Measurements from ENCODE around the gene JAKMIP3.

The JAKMIP3 gene

DNA sequence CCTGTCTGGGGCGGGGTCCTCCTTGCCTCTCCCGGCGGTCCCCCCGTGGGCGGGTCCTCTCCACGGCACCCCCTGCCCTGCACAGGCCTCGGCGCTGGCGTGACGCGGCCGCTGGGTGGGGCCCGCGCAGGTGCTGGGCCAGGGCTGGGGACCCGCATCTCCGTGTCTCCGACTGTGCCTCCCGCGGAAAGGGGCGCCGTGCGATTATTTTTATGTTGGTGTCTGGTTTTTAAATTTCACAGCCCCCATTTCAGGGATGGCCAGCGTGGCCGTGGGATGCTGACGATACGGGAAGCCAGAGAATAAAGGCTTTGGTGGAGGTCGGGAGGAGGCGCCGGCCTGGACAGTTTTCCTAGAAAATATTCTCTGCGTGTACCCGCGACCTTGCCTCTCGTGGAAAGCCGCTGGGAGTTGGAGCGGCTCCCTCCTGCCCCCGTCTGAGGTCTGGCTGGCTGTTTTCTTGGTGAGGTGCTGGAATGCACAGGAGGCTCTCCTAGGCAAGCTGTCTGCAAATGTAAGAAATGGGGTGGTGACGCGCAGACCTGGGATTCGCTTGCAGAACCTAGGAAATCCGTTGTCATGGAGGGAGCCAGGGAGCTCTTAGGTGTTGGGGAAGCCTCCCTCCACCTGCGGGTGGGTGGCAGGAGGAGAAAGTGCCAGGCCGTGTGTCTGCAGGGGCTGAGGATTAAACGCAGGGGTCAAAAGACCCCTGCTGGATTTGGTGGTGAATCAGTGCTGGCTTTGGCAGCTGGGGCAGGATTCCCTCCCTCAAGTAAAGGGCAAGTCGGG, 28.7 kb upstream of the JAKMIP3 start:
- no peak for TF ChIP-seq POU6F1 (CRISPR knock-in tag; IDR thresholded peaks at IDR 0.05; ENCODE audit: borderline replicate concordance, low read depth)
- TF ChIP-seq SNAI2 (CRISPR knock-in tag; IDR thresholded peaks at IDR 0.05), result no peak
- no peak for TF ChIP-seq TCF4 (CRISPR knock-in tag; IDR thresholded peaks at IDR 0.05; ENCODE audit: borderline replicate concordance)
- no peak for TF ChIP-seq ZNF70 (CRISPR knock-in tag; IDR thresholded peaks at IDR 0.05)
- no peak for TF ChIP-seq ZNF565 (CRISPR knock-in tag; conservative IDR thresholded peaks at IDR 0.05; ENCODE audit: low read depth)
- no peak for ATAC-seq

DNA sequence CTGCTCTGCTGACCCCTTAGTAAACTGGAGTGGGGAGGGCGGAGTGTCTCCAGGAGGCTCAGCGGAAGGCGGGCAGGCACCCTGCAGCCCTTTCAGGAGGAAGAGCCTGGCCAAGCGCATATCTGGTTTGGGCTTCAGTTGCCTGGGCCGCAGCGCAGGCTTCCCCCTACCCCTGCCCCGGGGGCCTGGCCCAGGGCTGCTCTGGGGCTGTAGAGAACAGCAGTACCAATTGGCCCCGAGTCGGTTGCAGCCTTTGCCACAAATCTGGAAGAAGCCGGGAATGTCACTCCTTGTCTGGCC, 28.1 kb upstream of the JAKMIP3 start:
- TF ChIP-seq ZFP30 (CRISPR knock-in tag; IDR thresholded peaks at IDR 0.05) (no peak), ZFP3 (CRISPR knock-in tag; IDR thresholded peaks at IDR 0.05) (no peak), ARNTL (CRISPR knock-in tag; IDR thresholded peaks at IDR 0.05; ENCODE audit: borderline replicate concordance, low read depth) (no peak), TCF4 (CRISPR knock-in tag; IDR thresholded peaks at IDR 0.05; ENCODE audit: borderline replicate concordance) (no peak), OSR1 (CRISPR knock-in tag; IDR thresholded peaks at IDR 0.05) (no peak), GLIS3 (CRISPR knock-in tag; IDR thresholded peaks at IDR 0.05) (no peak), ZNF70 (CRISPR knock-in tag; IDR thresholded peaks at IDR 0.05) (no peak), SNAI2 (CRISPR knock-in tag; IDR thresholded peaks at IDR 0.05) (no peak), TSHZ2 (CRISPR knock-in tag; IDR thresholded peaks at IDR 0.05) (no peak), ZNF565 (CRISPR knock-in tag; conservative IDR thresholded peaks at IDR 0.05; ENCODE audit: low read depth) (no peak), ZNF8 (CRISPR knock-in tag; IDR thresholded peaks at IDR 0.05) (no peak), BACH2 (CRISPR knock-in tag; IDR thresholded peaks at IDR 0.05; ENCODE audit: borderline replicate concordance) (no peak), TOX (CRISPR knock-in tag; IDR thresholded peaks at IDR 0.05; ENCODE audit: borderline replicate concordance) (no peak), POU6F1 (CRISPR knock-in tag; IDR thresholded peaks at IDR 0.05; ENCODE audit: borderline replicate concordance, low read depth) (no peak), RARB (CRISPR knock-in tag; IDR thresholded peaks at IDR 0.05) (no peak)
- TF ChIP-seq, protein P1, sequence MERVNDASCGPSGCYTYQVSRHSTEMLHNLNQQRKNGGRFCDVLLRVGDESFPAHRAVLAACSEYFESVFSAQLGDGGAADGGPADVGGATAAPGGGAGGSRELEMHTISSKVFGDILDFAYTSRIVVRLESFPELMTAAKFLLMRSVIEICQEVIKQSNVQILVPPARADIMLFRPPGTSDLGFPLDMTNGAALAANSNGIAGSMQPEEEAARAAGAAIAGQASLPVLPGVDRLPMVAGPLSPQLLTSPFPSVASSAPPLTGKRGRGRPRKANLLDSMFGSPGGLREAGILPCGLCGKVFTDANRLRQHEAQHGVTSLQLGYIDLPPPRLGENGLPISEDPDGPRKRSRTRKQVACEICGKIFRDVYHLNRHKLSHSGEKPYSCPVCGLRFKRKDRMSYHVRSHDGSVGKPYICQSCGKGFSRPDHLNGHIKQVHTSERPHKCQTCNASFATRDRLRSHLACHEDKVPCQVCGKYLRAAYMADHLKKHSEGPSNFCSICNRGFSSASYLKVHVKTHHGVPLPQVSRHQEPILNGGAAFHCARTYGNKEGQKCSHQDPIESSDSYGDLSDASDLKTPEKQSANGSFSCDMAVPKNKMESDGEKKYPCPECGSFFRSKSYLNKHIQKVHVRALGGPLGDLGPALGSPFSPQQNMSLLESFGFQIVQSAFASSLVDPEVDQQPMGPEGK (CRISPR knock-in tag; IDR thresholded peaks at IDR 0.05; ENCODE audit: borderline replicate concordance), result no peak
- TF ChIP-seq, protein P2, sequence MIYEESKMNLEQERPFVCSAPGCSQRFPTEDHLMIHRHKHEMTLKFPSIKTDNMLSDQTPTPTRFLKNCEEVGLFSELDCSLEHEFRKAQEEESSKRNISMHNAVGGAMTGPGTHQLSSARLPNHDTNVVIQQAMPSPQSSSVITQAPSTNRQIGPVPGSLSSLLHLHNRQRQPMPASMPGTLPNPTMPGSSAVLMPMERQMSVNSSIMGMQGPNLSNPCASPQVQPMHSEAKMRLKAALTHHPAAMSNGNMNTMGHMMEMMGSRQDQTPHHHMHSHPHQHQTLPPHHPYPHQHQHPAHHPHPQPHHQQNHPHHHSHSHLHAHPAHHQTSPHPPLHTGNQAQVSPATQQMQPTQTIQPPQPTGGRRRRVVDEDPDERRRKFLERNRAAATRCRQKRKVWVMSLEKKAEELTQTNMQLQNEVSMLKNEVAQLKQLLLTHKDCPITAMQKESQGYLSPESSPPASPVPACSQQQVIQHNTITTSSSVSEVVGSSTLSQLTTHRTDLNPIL (CRISPR knock-in tag; IDR thresholded peaks at IDR 0.05; ENCODE audit: low read depth), result no peak
- no peak for ATAC-seq

DNA sequence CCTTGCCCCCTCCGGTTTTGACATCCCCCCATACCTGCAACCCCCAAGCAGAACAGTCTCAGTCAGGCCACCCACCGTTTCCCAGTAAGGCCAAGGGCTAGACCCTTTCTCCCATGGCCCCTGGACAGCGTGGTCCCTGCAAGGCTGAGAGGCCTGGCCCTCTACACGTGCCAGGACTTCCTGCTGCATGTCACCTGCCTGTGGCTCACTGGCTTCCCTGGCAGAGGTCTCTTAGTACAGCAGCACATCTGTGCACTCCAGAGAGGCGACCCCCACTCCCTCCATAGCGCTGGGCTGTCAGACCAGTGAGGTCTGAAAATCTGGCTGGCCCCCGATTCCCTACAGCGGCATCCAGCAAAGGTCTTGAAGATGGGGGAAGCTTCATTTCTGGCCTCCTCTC, 26.4 kb upstream of the JAKMIP3 start:
- TF ChIP-seq ZFP30 (CRISPR knock-in tag; IDR thresholded peaks at IDR 0.05) (no peak), OSR1 (CRISPR knock-in tag; IDR thresholded peaks at IDR 0.05) (no peak), ZFP3 (CRISPR knock-in tag; IDR thresholded peaks at IDR 0.05) (no peak), TOX (CRISPR knock-in tag; IDR thresholded peaks at IDR 0.05; ENCODE audit: borderline replicate concordance) (no peak)

GRCh38 chr10:132040046-132040445, 25.7 kb upstream of the JAKMIP3 start:
- TF ChIP-seq ZFP3 (CRISPR knock-in tag; IDR thresholded peaks at IDR 0.05) (no peak), ESRRG (CRISPR knock-in tag; IDR thresholded peaks at IDR 0.05) (no peak), ZNF70 (CRISPR knock-in tag; IDR thresholded peaks at IDR 0.05) (no peak), POU6F1 (CRISPR knock-in tag; IDR thresholded peaks at IDR 0.05; ENCODE audit: borderline replicate concordance, low read depth) (no peak), GLIS3 (CRISPR knock-in tag; IDR thresholded peaks at IDR 0.05) (no peak), ZNF565 (CRISPR knock-in tag; conservative IDR thresholded peaks at IDR 0.05; ENCODE audit: low read depth) (no peak)
- ATAC-seq, result no peak

More for the DNA sequence above, 26.4 kb upstream of the JAKMIP3 start:
- no peak for ATAC-seq

Measured in SK-N-SH treated with all-trans-retinoic acid at 6 μM for 48 hours (cell line).